Hematopoietic multipotent progenitor cell treated with erythropoietin and hydrocortisone succinate and interleukin-3 and kit ligand, for 6 days (in vitro differentiated cells): Measurements from ENCODE around the gene WDCP.
"Not testable (repeated sequence)": the region's sequence is repeated elsewhere in the genome, so short reads cannot be mapped to it uniquely, and the experiment has no call there.

ENCODE experiments used
- DNase-seq: peaks from one replicate; pipeline ENCODE4 v3.0.0-alpha.2; 2015

WDCP gene

GRCh38 chr2:24046930-24047702 lies at the start of gene WDCP:
TSS of gene WDCP (minus strand) at chr2:24047391. CDS start at chr2:24039494, 7,897 bp downstream.
- peak; percentile 100 for DNase-seq

- not testable (repeated sequence) for DNase-seq
These were observed 48.0 kb upstream of the WDCP start for GRCh38 chr2:24095171-24095677.

GRCh38 chr2:24093270-24093669 lies 46.1 kb upstream of the WDCP start:
- not testable (repeated sequence) for DNase-seq

GRCh38 chr2:24088821-24089359 lies 41.7 kb upstream of the WDCP start:
- DNase-seq = no peak

GRCh38 chr2:24087032-24087431 lies 39.8 kb upstream of the WDCP start:
- no peak for DNase-seq

GRCh38 chr2:24086241-24086640 lies 39.0 kb upstream of the WDCP start:
- no peak for DNase-seq

GRCh38 chr2:24085200-24085489 lies 38.0 kb upstream of the WDCP start:
- peak; percentile 75 for DNase-seq

GRCh38 chr2:24084386-24085199 lies 37.4 kb upstream of the WDCP start, which contains the start of gene TP53I3:
TSS of gene TP53I3 (minus strand) at chr2:24084834. CDS start at chr2:24084326, 508 bp downstream.
- peak; percentile 92 for DNase-seq

GRCh38 chr2:24083567-24084385 lies 36.6 kb upstream of the WDCP start:
- peak; percentile 98 for DNase-seq

- DNase-seq = no peak
These were observed 35.8 kb upstream of the WDCP start for GRCh38 chr2:24082787-24083566.

- no peak for DNase-seq
These were observed 33.5 kb upstream of the WDCP start for GRCh38 chr2:24080701-24081100.

GRCh38 chr2:24077879-24078278 lies 30.7 kb upstream of the WDCP start:
- DNase-seq = peak; percentile 30

- DNase-seq = peak; percentile 35
These were observed 30.3 kb upstream of the WDCP start for GRCh38 chr2:24077535-24077877.

- peak; percentile 71 for DNase-seq
These were observed 29.8 kb upstream of the WDCP start for GRCh38 chr2:24076849-24077534.

- DNase-seq = peak; percentile 100
These were observed 29.0 kb upstream of the WDCP start, which contains the start of gene SF3B6 for GRCh38 chr2:24075915-24076848. TSS of gene SF3B6 (minus strand) at chr2:24076326. CDS start at chr2:24076229, 97 bp downstream.

- no peak for DNase-seq
These were observed 28.1 kb upstream of the WDCP start for GRCh38 chr2:24075259-24075658.

- no peak for DNase-seq
These were observed 26.6 kb upstream of the WDCP start for GRCh38 chr2:24073816-24074215.

- no peak for DNase-seq
These were observed 25.1 kb upstream of the WDCP start for GRCh38 chr2:24072259-24072658.

GRCh38 chr2:24065341-24065740 lies 18.1 kb upstream of the WDCP start:
- no peak for DNase-seq
